SK-N-SH (cell line): ENCODE data around the gene IGF2BP3. TPM values are rescaled to one million over a fixed set of nuclear protein-coding genes. Genes with fewer than 3 reads are reported as not detected.

Experiments
- CTCF ChIA-PET: fragments of 300-600, 350-600 bp; formaldehyde crosslinking; extraction: SDS; loops from one replicate; lab custom pipeline; 2021; lab: Yijun Ruan, JAX
- POLR2A ChIA-PET: fragments of 350-600 bp; sonication (Branson Sonifier 250); formaldehyde crosslinking; extraction: SDS; loops from one replicate; lab custom pipeline; 2020; ENCODE audit warnings: antibody characterized with exemption, inconsistent platforms; lab: Yijun Ruan, JAX
- DNase-seq: peaks from one replicate; pipeline ENCODE4 v3.0.0; 2012
- H2AFZ ChIP-seq: fragments of 200-600 bp; sonication (generic); 2 replicates; pipeline ENCODE4 v1.8.1; 2016; ENCODE audit warnings: antibody characterized with exemption, mild to moderate bottlenecking, low read depth
- H3F3A ChIP-seq: fragments of 200-600 bp; sonication (generic); replicated peaks from 2 replicates; pipeline ENCODE3; 2016; ENCODE audit warnings: antibody characterized with exemption, mild to moderate bottlenecking; ENCODE audit not compliant: insufficient read depth
- H3K27ac ChIP-seq, 2 experiments: fragments of 200-500 bp in 1 of 2; fragments of 200-600 bp in 1 of 2; sonication (Bioruptor generic) in 1 of 2; sonication (generic), shearing (Covaris generic) in 1 of 2; 2 replicates each; pipeline versions ENCODE4 v1.5.1 to v1.6.1; 2014 to 2016; ENCODE audit warnings: low read depth in 2 of 2, inconsistent platforms in 1 of 2, low read length in 1 of 2, mild to moderate bottlenecking in 1 of 2, mixed read lengths in 1 of 2
- H3K27me3 ChIP-seq: fragments of 200-600 bp; sonication (generic), shearing (Covaris generic); 2 replicates; pipeline ENCODE4 v1.6.1; 2016; ENCODE audit warnings: mixed run types; ENCODE audit not compliant: insufficient read depth
- H3K36me3 ChIP-seq, 2 experiments: fragments of 200-500 bp in 1 of 2; fragments of 200-600 bp in 1 of 2; sonication (Bioruptor generic) in 1 of 2; sonication (generic) in 1 of 2; replicated peaks in 1 of 2; 2 replicates each; pipeline versions ENCODE3 to v1.5.1; 2014 to 2016; ENCODE audit warnings: low read length in 1 of 2, mild to moderate bottlenecking in 1 of 2; ENCODE audit not compliant: insufficient read depth in 2 of 2, control insufficient read depth in 1 of 2
- H3K4me1 ChIP-seq, 2 experiments: fragments of 200-500 bp in 1 of 2; fragments of 200-600 bp in 1 of 2; sonication (Bioruptor generic) in 1 of 2; sonication (generic), shearing (Covaris generic) in 1 of 2; 2 replicates each; pipeline versions ENCODE4 v1.5.1 to v1.6.1; 2014 to 2016; ENCODE audit warnings: low read depth in 1 of 2, low read length in 1 of 2, mixed run types in 1 of 2; ENCODE audit not compliant: insufficient read depth in 2 of 2, control insufficient read depth in 1 of 2
- H3K4me2 ChIP-seq: fragments of 200-600 bp; sonication (generic), shearing (Covaris generic); 2 replicates; pipeline ENCODE4 v1.6.1; 2017; ENCODE audit warnings: mixed run types
- H3K4me3 ChIP-seq, 2 experiments: fragments of 200-500 bp in 1 of 2; fragments of 200-600 bp in 1 of 2; sonication (Bioruptor generic) in 1 of 2; sonication (generic), shearing (Covaris generic) in 1 of 2; 2 replicates each; pipeline versions ENCODE4 v1.5.1 to v1.8.1; 2014 to 2016; ENCODE audit warnings: low read depth in 2 of 2, inconsistent platforms in 1 of 2, low read length in 1 of 2, mild to moderate bottlenecking in 1 of 2, mixed read lengths in 1 of 2, moderate library complexity in 1 of 2
- H3K79me2 ChIP-seq: fragments of 200-600 bp; sonication (generic); 2 replicates; pipeline ENCODE4 v1.8.1; 2017; ENCODE audit warnings: mild to moderate bottlenecking; ENCODE audit not compliant: insufficient read depth
- H3K9ac ChIP-seq: fragments of 200-600 bp; sonication (generic); 2 replicates; pipeline ENCODE4 v1.6.1; 2017; ENCODE audit warnings: mixed run types
- H3K9me2 ChIP-seq: fragments of 200-600 bp; sonication (generic); 2 replicates; pipeline ENCODE4 v1.6.1; 2017; ENCODE audit warnings: mixed run types
- H3K9me3 ChIP-seq: fragments of 200-600 bp; sonication (generic); 2 replicates; pipeline ENCODE4 v1.6.1; 2017; ENCODE audit warnings: mixed run types, mild to moderate bottlenecking, moderate library complexity
- H4K20me1 ChIP-seq: fragments of 200-600 bp; sonication (generic); 2 replicates; pipeline ENCODE4 v1.6.1; 2017; ENCODE audit warnings: mild to moderate bottlenecking, mixed run types; ENCODE audit not compliant: insufficient read depth
- EP300 ChIP-seq, 2 experiments: IDR thresholded peaks; 2 replicates each; pipeline versions ENCODE4 v1.4.0 to v1.6.1; 2012; ENCODE audit warnings: borderline replicate concordance in 1 of 2, low read depth in 1 of 2, low read length in 1 of 2
- FOXJ3 ChIP-seq: sonication (generic); formaldehyde crosslinking; IDR thresholded peaks from 2 replicates; pipeline ENCODE4 v1.5.1; 2020; ENCODE audit warnings: mild to moderate bottlenecking, missing genetic modification reagents
- MXI1 ChIP-seq: IDR thresholded peaks from 2 replicates; pipeline ENCODE4 v1.6.1; 2012; ENCODE audit warnings: mild to moderate bottlenecking, low read depth, low read length, improper control_type of control experiment
- RAD21 ChIP-seq: IDR thresholded peaks from 2 replicates; pipeline ENCODE4 v1.6.1; 2012; ENCODE audit warnings: mild to moderate bottlenecking, low read length
- RXRA ChIP-seq: IDR thresholded peaks from 2 replicates; pipeline ENCODE4 v1.4.0; 2012; ENCODE audit warnings: low read depth, mild to moderate bottlenecking, borderline replicate concordance
- TAF1 ChIP-seq: IDR thresholded peaks from 2 replicates; pipeline ENCODE4 v1.6.1; 2012; ENCODE audit warnings: low read depth, mild to moderate bottlenecking, low read length, moderate library complexity, borderline replicate concordance
- TCF12 ChIP-seq: IDR thresholded peaks from 2 replicates; pipeline ENCODE4 v1.4.0; 2012
- TEAD4 ChIP-seq: IDR thresholded peaks from 2 replicates; pipeline ENCODE4 v1.4.0; 2012; ENCODE audit warnings: mild to moderate bottlenecking, borderline replicate concordance; ENCODE audit not compliant: insufficient read depth
- YY1 ChIP-seq: IDR thresholded peaks from 2 replicates; pipeline ENCODE4 v1.4.0; 2012; ENCODE audit warnings: low read depth, mild to moderate bottlenecking
- WGBS: methylation state at CpG from one replicate; pipeline ENCODE4 v1.1.6; 2017; ENCODE audit warnings: low lambda C conversion rate; 5-methylcytosine and 5-hydroxymethylcytosine counted together
- polyA plus RNA-seq, 3 experiments: library from polyadenylated mRNA; depleted of rRNA; stranded (reverse); fragments of >200 nt; gene quantifications; 2 replicates each; pipeline ENCODE4 v1.2.3, GENCODE V29; 2012
- TF ChIP-seq, protein P1 (sequence below): IDR thresholded peaks from 2 replicates; pipeline ENCODE4 v1.4.0; 2012; ENCODE audit warnings: low read depth
- TF ChIP-seq, protein P2 (sequence below): fragments of 200-600 bp; sonication (generic); IDR thresholded peaks from 2 replicates; pipeline ENCODE4 v1.6.1; 2017; ENCODE audit warnings: antibody characterized with exemption, mild to moderate bottlenecking, moderate library complexity
- TF ChIP-seq, protein P3 (sequence below): fragments of 150-350 bp; IDR thresholded peaks from 2 replicates; pipeline ENCODE4 v1.6.1; 2016; ENCODE audit warnings: mild to moderate bottlenecking, low read depth, low read length

The IGF2BP3 gene
- polyA plus RNA-seq, 1 of the 3 experiments (the other 2 are of a cell fraction), result 34.4 TPM

DNA sequence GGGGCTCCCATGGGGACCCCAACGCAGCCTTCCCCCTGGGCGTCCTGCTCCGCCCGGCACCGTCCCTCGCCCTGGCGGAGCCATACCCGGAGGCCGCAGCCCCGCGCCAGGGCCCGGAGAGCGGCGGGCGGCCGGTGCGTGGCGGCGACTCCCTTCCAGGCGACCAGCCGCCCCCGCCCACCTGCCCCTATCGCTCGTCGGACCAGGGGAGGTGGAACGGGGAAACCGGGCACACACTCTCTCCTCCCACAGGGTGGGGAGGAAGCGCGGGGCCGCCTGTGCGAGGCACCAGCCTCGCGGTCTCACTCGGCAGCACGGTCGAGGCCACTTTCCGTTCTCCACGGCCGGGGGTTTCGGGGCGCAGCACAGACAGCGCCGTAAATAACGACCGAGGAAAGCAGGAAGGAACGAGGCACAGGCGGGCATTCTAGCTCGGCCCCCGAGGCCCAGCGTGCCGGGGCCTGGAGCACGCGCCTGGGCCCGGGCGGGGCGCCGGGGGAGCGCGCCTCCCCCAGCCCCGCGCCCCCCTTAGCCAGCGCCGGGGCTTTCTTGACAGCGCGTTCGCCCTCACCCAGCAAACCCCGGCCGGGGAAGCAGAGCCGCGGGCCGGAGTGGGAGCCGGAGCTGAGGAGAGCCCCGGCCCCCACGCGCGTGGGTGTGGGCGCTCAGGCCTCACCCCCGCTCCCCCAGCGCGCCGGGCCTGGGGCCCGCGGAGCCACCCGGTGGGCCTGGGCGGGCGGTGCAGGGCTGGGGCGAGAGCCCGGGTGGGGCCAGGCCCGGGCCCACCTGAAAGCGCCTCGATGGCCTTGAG, 936 bp downstream of the IGF2BP3 start:
- CTCF ChIA-PET, result interaction anchor here (0.6 to 3.2 kb wide), 10 partner anchors 9 to 372 kb away, joined by 3 to 14 read pairs (median 4); no protein-coding TSS in a partner anchor
- Histone ChIP-seq H3K27ac (peak overlapping the region; percentile 93 to 96), H3F3A (peaks cover 33% of the 10 kb centered on the region), H3K27me3 (no peaks in the 10 kb centered on the region), H4K20me1 (peaks cover 36% of the 10 kb centered on the region), H3K79me2 (peaks cover 84% of the 10 kb centered on the region), H3K4me3 (peak overlapping the region; percentile 88 to 89), H3K36me3 (peaks cover 6 to 10% of the 10 kb centered on the region in 2 experiments), H3K9me3 (no peaks in the 10 kb centered on the region), H3K9me2 (no peaks in the 10 kb centered on the region; the same call in 1 of the 2 replicates), H3K4me1 (peaks cover 15 to 38% of the 10 kb centered on the region in 2 experiments), H3K9ac (peak overlapping the region; percentile 91), H2AFZ (peak overlapping the region; percentile 58; the same call in 1 of the 2 replicates), H3K4me2 (peak overlapping the region; percentile 94)
- TF ChIP-seq, protein P1, sequence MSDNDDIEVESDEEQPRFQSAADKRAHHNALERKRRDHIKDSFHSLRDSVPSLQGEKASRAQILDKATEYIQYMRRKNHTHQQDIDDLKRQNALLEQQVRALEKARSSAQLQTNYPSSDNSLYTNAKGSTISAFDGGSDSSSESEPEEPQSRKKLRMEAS, result 0 out of 2 replicates have a peak, but pooled peaks have one; percentile 61
- TF ChIP-seq MXI1, result peak; percentile 73
- TF ChIP-seq RXRA, result no peak
- peak in 1 of 2 experiments; percentile 3; a peak in 1 of 4 replicates for TF ChIP-seq EP300 (IDR thresholded peaks at IDR 0.05; ENCODE audit: borderline replicate concordance in 1 of 2, low read depth in 1 of 2, low read length in 1 of 2)
- TF ChIP-seq, protein P2, sequence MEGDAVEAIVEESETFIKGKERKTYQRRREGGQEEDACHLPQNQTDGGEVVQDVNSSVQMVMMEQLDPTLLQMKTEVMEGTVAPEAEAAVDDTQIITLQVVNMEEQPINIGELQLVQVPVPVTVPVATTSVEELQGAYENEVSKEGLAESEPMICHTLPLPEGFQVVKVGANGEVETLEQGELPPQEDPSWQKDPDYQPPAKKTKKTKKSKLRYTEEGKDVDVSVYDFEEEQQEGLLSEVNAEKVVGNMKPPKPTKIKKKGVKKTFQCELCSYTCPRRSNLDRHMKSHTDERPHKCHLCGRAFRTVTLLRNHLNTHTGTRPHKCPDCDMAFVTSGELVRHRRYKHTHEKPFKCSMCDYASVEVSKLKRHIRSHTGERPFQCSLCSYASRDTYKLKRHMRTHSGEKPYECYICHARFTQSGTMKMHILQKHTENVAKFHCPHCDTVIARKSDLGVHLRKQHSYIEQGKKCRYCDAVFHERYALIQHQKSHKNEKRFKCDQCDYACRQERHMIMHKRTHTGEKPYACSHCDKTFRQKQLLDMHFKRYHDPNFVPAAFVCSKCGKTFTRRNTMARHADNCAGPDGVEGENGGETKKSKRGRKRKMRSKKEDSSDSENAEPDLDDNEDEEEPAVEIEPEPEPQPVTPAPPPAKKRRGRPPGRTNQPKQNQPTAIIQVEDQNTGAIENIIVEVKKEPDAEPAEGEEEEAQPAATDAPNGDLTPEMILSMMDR, result peak; percentile 20; the same call in 1 of the 2 replicates
- TF ChIP-seq YY1, result 0 out of 2 replicates have a peak, but pooled peaks have one; percentile 20
- WGBS, result 3% methylated on average over 41 of the region's 91 CpGs
- POLR2A ChIA-PET, result interaction anchor here (1.2 kb wide), 1 partner anchor 20 kb away, joined by 6 read pairs; no protein-coding TSS in a partner anchor
- peak; percentile 84 for DNase-seq

DNA sequence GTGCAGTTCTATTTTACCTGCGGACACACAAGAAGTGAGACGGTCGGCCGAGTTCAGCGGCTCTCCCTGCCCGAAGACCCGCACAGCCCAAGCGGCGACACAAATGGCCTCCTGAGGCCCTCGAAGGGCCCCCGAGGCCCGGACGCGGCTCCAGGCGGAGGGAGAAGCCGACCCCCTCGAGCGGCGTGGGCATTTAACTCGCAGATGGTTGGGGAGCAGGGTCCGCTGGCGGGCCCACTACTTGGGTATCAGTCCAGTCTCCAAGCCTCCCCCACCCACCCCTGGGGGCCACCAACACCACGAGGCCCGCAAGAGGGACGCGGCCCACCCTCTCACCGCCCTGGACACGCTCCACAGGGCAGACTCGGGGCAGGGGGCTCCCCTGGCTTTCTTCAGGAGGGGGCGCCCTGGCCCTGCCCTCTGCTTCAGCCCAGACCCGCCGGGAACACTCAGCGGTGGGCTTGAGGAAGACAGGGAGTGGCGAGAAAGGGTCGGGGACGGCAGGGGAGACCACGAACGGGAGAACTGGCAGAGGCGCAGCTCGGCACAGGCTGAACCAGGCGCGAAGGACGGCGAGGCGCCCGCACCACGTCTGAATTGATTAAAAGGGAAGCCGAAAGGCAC, 1.7 kb downstream of the IGF2BP3 start:
- H3K36me3 ChIP-seq, result peaks cover 8 to 15% of the 10 kb centered on the region in 2 experiments
- no peaks in the 10 kb centered on the region; the same call in 1 of the 2 replicates for H3K9me2 ChIP-seq
- peaks cover 43% of the 10 kb centered on the region for H4K20me1 ChIP-seq
- no peak overlapping the region for H2AFZ ChIP-seq
- peak overlapping the region; percentile 93 to 96 for H3K27ac ChIP-seq
- H3K4me3 ChIP-seq, result peak overlapping the region; percentile 88 to 89
- POLR2A ChIA-PET, result interaction anchor here (0.8 to 1.5 kb wide), 4 partner anchors 11 to 284 kb away, joined by 3 to 4 read pairs (median 4); no protein-coding TSS in a partner anchor
- TF ChIP-seq, protein P3, sequence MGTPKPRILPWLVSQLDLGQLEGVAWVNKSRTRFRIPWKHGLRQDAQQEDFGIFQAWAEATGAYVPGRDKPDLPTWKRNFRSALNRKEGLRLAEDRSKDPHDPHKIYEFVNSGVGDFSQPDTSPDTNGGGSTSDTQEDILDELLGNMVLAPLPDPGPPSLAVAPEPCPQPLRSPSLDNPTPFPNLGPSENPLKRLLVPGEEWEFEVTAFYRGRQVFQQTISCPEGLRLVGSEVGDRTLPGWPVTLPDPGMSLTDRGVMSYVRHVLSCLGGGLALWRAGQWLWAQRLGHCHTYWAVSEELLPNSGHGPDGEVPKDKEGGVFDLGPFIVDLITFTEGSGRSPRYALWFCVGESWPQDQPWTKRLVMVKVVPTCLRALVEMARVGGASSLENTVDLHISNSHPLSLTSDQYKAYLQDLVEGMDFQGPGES, result no peak
- TF ChIP-seq TCF12 (no peak), FOXJ3 (CRISPR knock-in tag) (no peak), TAF1 (peak; percentile 34; the same call in 1 of the 2 replicates), EP300 (IDR thresholded peaks at IDR 0.05; ENCODE audit: borderline replicate concordance in 1 of 2, low read depth in 1 of 2, low read length in 1 of 2) (0 out of 4 replicates have a peak, but pooled peaks of 1 of the 2 experiments have one; percentile 4), TEAD4 (no peak), RAD21 (peak; percentile 35; the same call in 1 of the 2 replicates)
- TF ChIP-seq, protein P2, result peak; percentile 22; the same call in 1 of the 2 replicates
- CTCF ChIA-PET, result interaction anchor here (0.6 to 3.2 kb wide), 11 partner anchors 14 to 371 kb away, joined by 3 to 14 read pairs (median 7); no protein-coding TSS in a partner anchor
- H3F3A ChIP-seq, result peaks cover 32% of the 10 kb centered on the region
- peak; percentile 68 for DNase-seq
- H3K79me2 ChIP-seq, result peaks cover 88% of the 10 kb centered on the region
- H3K27me3 ChIP-seq, result no peaks in the 10 kb centered on the region
- 1% methylated on average over 37 of the region's 48 CpGs for WGBS
- H3K4me2 ChIP-seq, result peak overlapping the region; percentile 94
- peak overlapping the region; percentile 91 for H3K9ac ChIP-seq
- H3K4me1 ChIP-seq, result peaks cover 22 to 43% of the 10 kb centered on the region in 2 experiments
- H3K9me3 ChIP-seq, result no peaks in the 10 kb centered on the region
